K562 (cell line): Measurements from ENCODE around the gene RGL2. TPM values are rescaled to one million over a fixed set of nuclear protein-coding genes. Genes with fewer than 3 reads are reported as not detected.
A peak's percentile ranks its signal among the peaks of the same experiment; 100 is the strongest.

Experiments
- BHLHE40 ChIP-seq: IDR thresholded peaks from 2 replicates; pipeline ENCODE4 v1.6.1; 2011; ENCODE audit warnings: low read length, improper control_type of control experiment
- CEBPB ChIP-seq: fragments of 450-650 bp; IDR thresholded peaks from 2 replicates; pipeline ENCODE4 v1.6.1; 2016; ENCODE audit warnings: missing genetic modification characterization, missing compliant biosample characterization
- CHD1 ChIP-seq: fragments of 200-600 bp; sonication (generic); IDR thresholded peaks from one replicate; pipeline ENCODE4 v1.6.1; 2012; ENCODE audit warnings: mild to moderate bottlenecking, moderate library complexity, low read length, inconsistent platforms
- E2F8 ChIP-seq: fragments of 450-650 bp; IDR thresholded peaks from 2 replicates; pipeline ENCODE4 v1.7.1; 2018; ENCODE audit warnings: mild to moderate bottlenecking, low read depth; ENCODE audit not compliant: partially characterized antibody
- FOSL1 ChIP-seq: fragments of 200-800 bp; sonication (Bioruptor generic); conservative IDR thresholded peaks from 2 replicates; pipeline ENCODE4 v1.6.1; 2016; ENCODE audit warnings: missing genetic modification characterization, missing compliant biosample characterization
- KLF6 ChIP-seq: fragments of 250-450 bp; sonication (Bioruptor Pico); IDR thresholded peaks from 2 replicates; pipeline ENCODE4 v1.4.0; 2020; ENCODE audit warnings: mild to moderate bottlenecking, moderate library complexity, borderline replicate concordance
- NFXL1 ChIP-seq: fragments of 450-650 bp; formaldehyde crosslinking; IDR thresholded peaks from 2 replicates; pipeline ENCODE4 v1.4.0; 2021; ENCODE audit warnings: mild to moderate bottlenecking
- RBFOX2 ChIP-seq: fragments of 200-400 bp; formaldehyde crosslinking; IDR thresholded peaks from 2 replicates; pipeline ENCODE4 v1.6.1; 2017; ENCODE audit warnings: low read depth, mild to moderate bottlenecking, low read length, moderate library complexity
- SIN3A ChIP-seq, 2 experiments: fragments of 150-350 bp in 1 of 2; IDR thresholded peaks; 2 replicates each; pipeline ENCODE4 v1.6.1; 2011 to 2016; ENCODE audit warnings: borderline replicate concordance in 2 of 2, low read depth in 2 of 2, low read length in 2 of 2, mild to moderate bottlenecking in 2 of 2, moderate library complexity in 2 of 2; ENCODE audit not compliant: control insufficient read depth in 1 of 2
- ZBED1 ChIP-seq: IDR thresholded peaks from 2 replicates; pipeline ENCODE4 v1.6.1; 2014
- ZNF133 ChIP-seq: fragments of 250-450 bp; sonication (Bioruptor Pico); IDR thresholded peaks from 2 replicates; pipeline ENCODE4 v1.4.0; 2020; ENCODE audit warnings: mild to moderate bottlenecking
- ZNF134 ChIP-seq: fragments of 250-450 bp; sonication (Bioruptor Pico); conservative IDR thresholded peaks from 2 replicates; pipeline ENCODE4 v1.4.0; 2020
- ZNF24 ChIP-seq: fragments of 450-650 bp; IDR thresholded peaks from 2 replicates; pipeline ENCODE4 v1.6.1; 2016
- ZNF766 ChIP-seq: fragments of 200-800 bp; sonication (Bioruptor generic); conservative IDR thresholded peaks from 2 replicates; pipeline ENCODE4 v1.6.1; 2016; ENCODE audit warnings: missing genetic modification characterization, missing compliant biosample characterization
- polyA plus RNA-seq, 8 experiments: library from polyadenylated mRNA; depleted of rRNA in 4 of 8; stranded (reverse) in 5 of 8; unstranded in 3 of 8; fragments of >200 nt; fragmentation: Nextera tagmentation in 2 of 8; fragmentation: Illumina TruSeq in 1 of 8; extraction: Ambion mirVana in 2 of 8; extraction: Trizol in 1 of 8; gene quantifications; 2 replicates each; pipeline versions ENCODE4 v1.2.1 to v1.2.3, GENCODE V29; 2011 to 2014; ENCODE audit warnings: inconsistent platforms in 1 of 8, missing spikeins in 1 of 8
- total RNA-seq, 7 experiments: library from RNA; depleted of rRNA in 6 of 7; stranded (reverse); fragments of >200 nt in 6 of 7; fragmentation: Illumina TruSeq in 2 of 7; extraction: Trizol in 2 of 7; gene quantifications; 2 replicates each; pipeline versions ENCODE4 v1.2.1 to v1.2.3, GENCODE V29; 2011 to 2021; ENCODE audit warnings: low replicate concordance in 1 of 7
- TF ChIP-seq, protein P1 (sequence below): sonication (generic); formaldehyde crosslinking; IDR thresholded peaks from 2 replicates; pipeline ENCODE4 v1.8.0; 2022; ENCODE audit warnings: mild to moderate bottlenecking, missing genetic modification reagents
- TF ChIP-seq, protein P2 (sequence below): fragments of 250-450 bp; sonication (Bioruptor Pico); IDR thresholded peaks from 2 replicates; pipeline ENCODE4 v1.8.0; 2021; ENCODE audit warnings: borderline replicate concordance, mild to moderate bottlenecking, moderate library complexity; ENCODE audit not compliant: poor library complexity, severe bottlenecking
- TF ChIP-seq, protein P3 (sequence below), 2 experiments: fragments of 200-800 bp in 1 of 2; sonication (Bioruptor generic) in 1 of 2; sonication (generic) in 1 of 2; formaldehyde crosslinking in 1 of 2; IDR thresholded peaks in 1 of 2; conservative IDR thresholded peaks in 1 of 2; 2 replicates each; pipeline versions ENCODE4 v1.5.0 to v1.6.1; 2016 to 2020; ENCODE audit warnings: missing compliant biosample characterization in 1 of 2, missing genetic modification characterization in 1 of 2, missing genetic modification reagents in 1 of 2
- TF ChIP-seq, protein P4 (sequence below): sonication (generic); IDR thresholded peaks from 2 replicates; pipeline ENCODE4 v1.6.1; 2016

RGL2 gene
- total and polyA plus RNA-seq, 9 of the 15 experiments (the other 6 are each of a cell fraction or from before 2014, with no cell fraction given), result 1.8 to 57.1 (median 19.5) TPM

GRCh38 chr6:33279971-33280511 is 18.7 kb downstream of the RGL2 start (continued):
- TF ChIP-seq, protein P1, sequence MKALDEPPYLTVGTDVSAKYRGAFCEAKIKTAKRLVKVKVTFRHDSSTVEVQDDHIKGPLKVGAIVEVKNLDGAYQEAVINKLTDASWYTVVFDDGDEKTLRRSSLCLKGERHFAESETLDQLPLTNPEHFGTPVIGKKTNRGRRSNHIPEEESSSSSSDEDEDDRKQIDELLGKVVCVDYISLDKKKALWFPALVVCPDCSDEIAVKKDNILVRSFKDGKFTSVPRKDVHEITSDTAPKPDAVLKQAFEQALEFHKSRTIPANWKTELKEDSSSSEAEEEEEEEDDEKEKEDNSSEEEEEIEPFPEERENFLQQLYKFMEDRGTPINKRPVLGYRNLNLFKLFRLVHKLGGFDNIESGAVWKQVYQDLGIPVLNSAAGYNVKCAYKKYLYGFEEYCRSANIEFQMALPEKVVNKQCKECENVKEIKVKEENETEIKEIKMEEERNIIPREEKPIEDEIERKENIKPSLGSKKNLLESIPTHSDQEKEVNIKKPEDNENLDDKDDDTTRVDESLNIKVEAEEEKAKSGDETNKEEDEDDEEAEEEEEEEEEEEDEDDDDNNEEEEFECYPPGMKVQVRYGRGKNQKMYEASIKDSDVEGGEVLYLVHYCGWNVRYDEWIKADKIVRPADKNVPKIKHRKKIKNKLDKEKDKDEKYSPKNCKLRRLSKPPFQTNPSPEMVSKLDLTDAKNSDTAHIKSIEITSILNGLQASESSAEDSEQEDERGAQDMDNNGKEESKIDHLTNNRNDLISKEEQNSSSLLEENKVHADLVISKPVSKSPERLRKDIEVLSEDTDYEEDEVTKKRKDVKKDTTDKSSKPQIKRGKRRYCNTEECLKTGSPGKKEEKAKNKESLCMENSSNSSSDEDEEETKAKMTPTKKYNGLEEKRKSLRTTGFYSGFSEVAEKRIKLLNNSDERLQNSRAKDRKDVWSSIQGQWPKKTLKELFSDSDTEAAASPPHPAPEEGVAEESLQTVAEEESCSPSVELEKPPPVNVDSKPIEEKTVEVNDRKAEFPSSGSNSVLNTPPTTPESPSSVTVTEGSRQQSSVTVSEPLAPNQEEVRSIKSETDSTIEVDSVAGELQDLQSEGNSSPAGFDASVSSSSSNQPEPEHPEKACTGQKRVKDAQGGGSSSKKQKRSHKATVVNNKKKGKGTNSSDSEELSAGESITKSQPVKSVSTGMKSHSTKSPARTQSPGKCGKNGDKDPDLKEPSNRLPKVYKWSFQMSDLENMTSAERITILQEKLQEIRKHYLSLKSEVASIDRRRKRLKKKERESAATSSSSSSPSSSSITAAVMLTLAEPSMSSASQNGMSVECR (CRISPR knock-in tag), result peak; percentile 47
- TF ChIP-seq ZNF133 (CRISPR knock-in tag) (no peak), FOSL1 (tag) (no peak), RBFOX2 (no peak), E2F8 (peak; percentile 60), CHD1 (no peak), CEBPB (no peak), ZNF134 (CRISPR knock-in tag) (no peak), SIN3A (IDR thresholded peaks at IDR 0.05; ENCODE audit: borderline replicate concordance in 2 of 2, control insufficient read depth in 1 of 2, low read depth in 2 of 2, low read length in 2 of 2) (peak in 1 of 2 experiments; percentile 66; a peak in 1 of 4 replicates), KLF6 (CRISPR knock-in tag) (no peak), ZNF24 (no peak), ZNF766 (CRISPR knock-in tag) (no peak), ZBED1 (no peak), BHLHE40 (peak; percentile 44), NFXL1 (CRISPR knock-in tag) (no peak)
- TF ChIP-seq, protein P2, sequence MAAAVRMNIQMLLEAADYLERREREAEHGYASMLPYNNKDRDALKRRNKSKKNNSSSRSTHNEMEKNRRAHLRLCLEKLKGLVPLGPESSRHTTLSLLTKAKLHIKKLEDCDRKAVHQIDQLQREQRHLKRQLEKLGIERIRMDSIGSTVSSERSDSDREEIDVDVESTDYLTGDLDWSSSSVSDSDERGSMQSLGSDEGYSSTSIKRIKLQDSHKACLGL (CRISPR knock-in tag), result no peak
- TF ChIP-seq, protein P3, sequence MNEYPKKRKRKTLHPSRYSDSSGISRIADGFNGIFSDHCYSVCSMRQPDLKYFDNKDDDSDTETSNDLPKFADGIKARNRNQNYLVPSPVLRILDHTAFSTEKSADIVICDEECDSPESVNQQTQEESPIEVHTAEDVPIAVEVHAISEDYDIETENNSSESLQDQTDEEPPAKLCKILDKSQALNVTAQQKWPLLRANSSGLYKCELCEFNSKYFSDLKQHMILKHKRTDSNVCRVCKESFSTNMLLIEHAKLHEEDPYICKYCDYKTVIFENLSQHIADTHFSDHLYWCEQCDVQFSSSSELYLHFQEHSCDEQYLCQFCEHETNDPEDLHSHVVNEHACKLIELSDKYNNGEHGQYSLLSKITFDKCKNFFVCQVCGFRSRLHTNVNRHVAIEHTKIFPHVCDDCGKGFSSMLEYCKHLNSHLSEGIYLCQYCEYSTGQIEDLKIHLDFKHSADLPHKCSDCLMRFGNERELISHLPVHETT (CRISPR knock-in tag; conservative IDR thresholded peaks at IDR 0.05 in 1 of 2, IDR thresholded peaks at IDR 0.05 in 1 of 2), result 0 out of 4 replicates have a peak, but pooled peaks of 1 of the 2 experiments have one; percentile 45
- TF ChIP-seq, protein P4, sequence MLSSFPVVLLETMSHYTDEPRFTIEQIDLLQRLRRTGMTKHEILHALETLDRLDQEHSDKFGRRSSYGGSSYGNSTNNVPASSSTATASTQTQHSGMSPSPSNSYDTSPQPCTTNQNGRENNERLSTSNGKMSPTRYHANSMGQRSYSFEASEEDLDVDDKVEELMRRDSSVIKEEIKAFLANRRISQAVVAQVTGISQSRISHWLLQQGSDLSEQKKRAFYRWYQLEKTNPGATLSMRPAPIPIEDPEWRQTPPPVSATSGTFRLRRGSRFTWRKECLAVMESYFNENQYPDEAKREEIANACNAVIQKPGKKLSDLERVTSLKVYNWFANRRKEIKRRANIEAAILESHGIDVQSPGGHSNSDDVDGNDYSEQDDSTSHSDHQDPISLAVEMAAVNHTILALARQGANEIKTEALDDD, result peak; percentile 17; the same call in 1 of the 2 replicates
